HG03571 (cell line): ENCODE data around the gene NAT16.

Experiments
- ATAC-seq: cut with Tn5 transposase; IDR thresholded peaks from one replicate; pipeline ENCODE4 v1.9.1; 2021; ENCODE audit not compliant: unreplicated experiment

Gene NAT16

DNA sequence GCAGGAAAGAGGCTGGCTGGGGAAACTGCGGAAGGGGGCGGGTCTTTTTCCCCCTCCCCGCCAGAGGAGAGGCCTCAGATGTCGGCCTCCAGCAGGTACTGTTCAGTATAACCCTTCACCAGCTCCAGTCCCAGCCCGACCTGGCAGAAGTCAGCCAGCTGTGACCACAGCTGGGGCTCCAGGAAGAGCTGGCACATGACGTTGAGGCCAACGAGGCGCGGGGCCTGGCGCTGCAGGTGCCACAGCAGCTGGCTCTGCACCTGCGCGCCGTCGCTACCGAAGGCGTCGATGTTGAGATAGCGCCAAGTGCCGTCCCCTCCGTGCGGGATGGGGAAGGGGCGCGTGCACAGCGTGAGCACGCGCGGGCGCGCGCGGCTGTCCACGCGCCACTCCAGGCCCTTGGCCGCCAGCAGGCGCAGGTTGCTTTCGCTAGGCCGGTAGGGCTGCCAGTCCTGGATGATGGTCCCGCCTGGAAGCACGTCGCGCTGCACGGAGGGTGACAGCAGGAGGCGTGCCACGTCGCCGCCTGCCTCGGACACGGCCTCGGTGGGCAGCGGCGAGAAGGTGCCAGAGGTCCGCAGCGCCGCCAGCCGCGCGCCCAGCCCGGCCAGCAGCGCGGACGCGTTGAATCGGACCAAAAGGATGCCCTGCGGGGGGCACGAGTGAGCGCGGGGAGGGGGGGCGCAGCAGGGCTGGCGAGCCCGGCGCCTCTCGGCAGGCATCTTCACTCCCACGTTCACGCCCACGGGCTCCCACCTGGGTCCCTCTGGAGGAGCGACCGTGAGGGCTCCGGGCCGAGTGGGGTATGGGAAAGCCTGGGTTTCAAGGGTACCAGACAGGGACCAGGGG lies 7.9 kb downstream of the NAT16 start:
- no peak for ATAC-seq

DNA sequence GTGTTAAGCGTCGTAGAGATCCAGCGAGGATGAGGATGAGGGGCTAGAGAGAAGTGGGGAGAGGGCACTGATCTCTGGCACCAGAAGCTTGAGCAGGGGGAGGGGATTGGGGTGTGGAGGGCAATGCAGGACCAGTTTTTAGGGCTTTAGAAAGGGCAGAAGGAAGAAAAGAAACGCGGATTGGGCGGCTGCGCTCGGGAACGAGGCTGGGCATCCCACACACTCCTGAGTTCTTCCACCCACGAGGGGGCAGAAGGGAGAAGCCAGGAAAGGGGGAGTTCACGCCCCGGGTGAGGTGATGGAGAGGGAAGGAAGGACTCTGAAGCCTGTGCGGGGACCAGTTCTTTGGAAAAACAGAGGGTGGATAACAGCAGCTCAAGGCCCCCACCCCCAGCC lies 8.7 kb downstream of the NAT16 start:
- ATAC-seq, result no peak

- no peak for ATAC-seq
Measured at GRCh38 chr7:101170617-101171441, 9.3 kb downstream of the NAT16 start.

DNA sequence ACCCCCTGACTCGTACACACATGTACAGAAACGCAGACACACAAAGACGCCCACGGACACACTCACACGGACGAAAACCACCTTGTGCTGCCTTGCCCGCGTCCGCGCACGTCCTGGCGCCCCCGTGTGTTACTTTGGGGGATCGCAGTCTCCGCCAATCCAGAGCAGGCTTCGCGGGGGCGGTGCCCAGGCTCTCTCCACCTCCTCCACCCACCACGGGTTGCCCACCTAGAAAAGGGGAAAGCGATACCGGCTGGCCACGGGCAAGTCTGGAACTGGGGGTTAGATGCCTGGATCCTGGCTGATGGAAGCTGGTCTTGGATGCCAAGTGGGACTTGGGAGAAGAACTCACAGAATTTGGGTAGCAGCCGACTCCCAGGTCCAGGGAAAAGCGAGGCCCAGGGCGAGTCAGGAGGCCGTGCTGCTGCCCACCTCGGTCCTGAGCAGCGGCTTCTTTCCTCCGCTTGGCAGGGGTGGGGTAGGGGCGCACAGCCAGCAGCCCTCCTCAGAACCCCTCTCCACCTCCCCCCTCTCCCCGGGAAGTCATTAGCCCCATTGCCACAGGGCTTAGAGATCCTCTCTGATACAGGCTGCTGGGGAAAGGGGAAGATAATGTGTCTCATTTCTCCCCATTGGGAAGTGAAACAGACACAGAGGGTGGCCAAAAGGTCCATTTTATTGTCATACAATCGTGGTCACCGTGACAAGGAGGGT lies 10.1 kb downstream of the NAT16 start:
- no peak for ATAC-seq

- ATAC-seq, result no peak
Measured at GRCh38 chr7:101169110-101169837, 10.8 kb downstream of the NAT16 start.

GRCh38 chr7:101168412-101169049 lies 11.6 kb downstream of the NAT16 start:
- no peak for ATAC-seq

GRCh38 chr7:101167645-101168411 lies 12.3 kb downstream of the NAT16 start:
- ATAC-seq, result no peak

DNA sequence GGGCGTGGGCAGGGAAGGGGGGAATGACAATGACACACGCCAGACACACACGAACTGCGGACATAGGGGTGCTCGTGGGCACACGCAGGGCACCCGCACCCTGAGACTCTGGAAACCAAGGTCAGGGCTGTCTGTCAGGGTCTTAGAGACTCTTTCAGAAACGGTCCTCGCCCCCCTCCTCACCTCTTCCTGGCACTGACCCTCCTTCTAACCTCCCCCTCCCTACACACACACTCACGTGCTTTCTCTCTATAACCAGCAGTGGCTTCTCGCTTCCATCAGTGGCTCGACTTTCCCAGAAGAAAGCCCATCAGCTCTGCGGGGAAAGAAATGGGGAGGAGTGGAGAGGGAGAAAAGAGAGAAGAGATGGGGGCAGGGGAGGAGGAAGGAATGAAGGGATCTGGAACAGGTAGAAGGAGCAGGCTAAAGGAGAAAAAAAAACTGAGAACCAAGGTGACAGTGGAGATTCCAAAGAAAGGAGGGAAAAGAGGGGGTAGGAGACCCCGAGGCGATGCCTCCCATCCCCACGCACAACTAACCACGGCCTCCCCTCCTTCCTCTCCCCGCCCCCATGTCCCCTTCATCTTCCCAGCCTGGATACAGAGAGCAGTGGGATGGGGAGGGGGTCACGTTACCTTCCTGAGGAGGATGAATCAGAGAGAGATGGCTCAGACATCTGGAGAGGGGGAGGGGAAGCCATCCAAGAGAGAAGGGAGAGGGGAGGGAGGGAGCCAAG lies 13.0 kb downstream of the NAT16 start:
- ATAC-seq, result no peak

GRCh38 chr7:101166648-101166908 lies 13.5 kb downstream of the NAT16 start:
- ATAC-seq, result no peak

DNA sequence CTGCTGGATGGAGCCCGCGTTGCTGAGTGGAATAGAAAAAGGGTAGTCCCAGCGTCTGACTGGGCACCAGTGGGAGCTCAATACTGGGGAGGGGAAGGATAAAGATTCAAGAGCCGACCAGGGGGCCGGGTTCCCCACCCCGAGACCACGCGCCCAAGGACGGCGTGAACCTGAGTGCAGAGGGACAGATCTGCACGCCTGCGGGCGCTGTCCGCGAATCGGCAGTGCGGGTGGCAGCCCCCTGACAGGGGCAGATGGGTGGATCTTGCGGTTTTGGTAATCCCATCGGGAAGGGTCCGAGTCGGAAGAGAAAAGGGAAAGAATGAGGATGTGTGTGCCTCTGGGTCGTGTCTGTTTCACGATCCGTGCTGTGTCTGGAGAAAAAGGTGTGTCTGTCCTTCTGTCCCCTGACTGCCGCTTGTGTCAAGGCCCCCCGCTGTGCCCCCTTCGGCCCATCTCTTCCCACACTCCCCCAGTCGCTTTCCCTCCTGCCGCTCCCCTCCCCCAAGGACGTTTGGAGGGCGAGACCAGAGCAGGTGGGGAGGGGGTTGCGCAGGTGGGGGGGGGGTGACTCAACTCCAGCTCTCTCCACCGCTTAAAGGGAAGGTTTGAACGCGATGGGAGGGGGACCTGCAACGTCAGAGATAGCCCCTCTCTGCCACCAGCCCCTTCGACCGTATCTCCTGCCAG lies 14.0 kb downstream of the NAT16 start:
- ATAC-seq, result no peak

DNA sequence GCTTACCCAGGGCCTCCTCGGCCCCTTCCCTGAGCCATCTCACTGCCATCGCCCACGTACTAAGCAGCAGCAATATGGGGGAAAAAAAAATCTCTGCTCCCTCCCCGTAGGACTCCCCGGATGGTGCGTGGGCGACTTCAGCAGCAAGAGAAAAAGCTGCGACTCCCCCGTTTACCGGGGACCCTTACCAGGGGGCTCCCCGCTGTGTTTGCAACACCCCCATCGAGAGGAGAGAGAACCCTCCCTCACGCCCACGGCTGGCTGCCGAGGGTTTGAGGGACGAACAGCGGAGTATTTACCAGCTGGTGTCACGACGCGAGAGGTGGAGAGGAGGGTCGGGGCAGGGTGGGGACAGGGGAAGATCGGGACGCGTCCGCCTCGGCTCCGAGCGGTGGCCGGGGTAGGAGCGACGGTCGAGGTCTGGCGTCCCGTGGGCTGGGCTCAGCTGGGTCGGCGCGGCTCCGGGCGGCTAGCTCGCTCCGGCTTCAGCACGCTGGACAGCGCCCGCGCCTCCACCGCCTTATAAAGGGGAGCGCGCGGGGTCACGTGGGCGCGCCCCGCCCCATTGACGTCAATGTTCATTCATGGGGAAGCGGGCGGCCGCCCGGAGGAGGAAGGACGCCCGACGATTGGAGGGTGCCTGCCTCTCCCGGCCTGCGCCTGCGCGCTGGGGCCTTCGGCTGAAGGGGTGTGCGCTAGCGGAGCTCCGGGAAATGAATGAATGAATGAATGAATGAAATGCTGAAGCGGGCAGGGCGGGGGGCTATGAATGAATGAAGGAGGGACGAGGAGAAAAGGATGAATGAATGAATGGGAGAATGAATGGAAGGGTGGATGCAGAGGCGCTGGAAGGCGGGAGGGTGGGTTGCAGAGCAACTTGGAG lies 14.8 kb downstream of the NAT16 start, which contains the start of gene VGF:
Gene VGF (minus strand): TSS at position 495 of the 883 bp plus-strand sequence. CDS start 726 bp downstream, outside the sequence.
- peak; percentile 62 for ATAC-seq

DNA sequence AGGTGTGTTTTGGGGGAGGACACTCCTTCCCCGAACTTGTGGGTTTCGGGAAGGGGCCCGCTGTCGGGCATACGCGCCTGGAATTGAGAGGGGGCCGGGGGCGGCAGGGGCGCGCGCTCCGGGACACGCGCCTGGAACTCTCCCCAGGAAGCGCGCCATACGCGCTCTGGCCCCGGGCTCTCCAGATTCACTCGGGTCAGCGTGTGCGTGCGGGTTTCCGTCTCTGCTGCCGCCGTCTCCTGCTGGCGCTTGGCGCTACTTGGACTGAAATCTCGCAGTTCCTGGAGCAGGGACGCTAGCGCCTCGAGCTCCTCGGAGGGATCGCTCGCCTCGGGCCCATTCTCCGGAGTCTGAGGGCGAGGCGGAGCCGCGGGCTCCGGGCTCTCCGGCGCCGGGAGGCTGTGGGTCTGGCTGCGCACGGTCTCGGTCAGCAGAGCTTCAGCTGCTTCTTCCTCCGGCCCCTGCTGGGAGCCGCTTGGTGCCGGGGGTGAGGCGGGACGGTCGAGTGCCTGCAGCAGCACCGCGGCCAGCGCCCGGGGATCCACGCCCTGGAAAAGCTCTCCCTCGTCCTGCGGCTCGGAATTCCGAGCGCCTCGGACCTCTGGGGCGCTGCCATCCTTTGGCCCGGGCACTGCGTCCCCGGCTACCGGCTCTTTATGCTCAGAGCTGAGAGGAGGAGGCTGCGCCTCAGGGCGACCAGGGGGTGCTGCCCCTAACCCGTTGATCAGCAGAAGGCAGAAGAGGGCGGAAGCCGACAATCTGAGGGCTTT lies 15.8 kb downstream of the NAT16 start:
- no peak for ATAC-seq

DNA sequence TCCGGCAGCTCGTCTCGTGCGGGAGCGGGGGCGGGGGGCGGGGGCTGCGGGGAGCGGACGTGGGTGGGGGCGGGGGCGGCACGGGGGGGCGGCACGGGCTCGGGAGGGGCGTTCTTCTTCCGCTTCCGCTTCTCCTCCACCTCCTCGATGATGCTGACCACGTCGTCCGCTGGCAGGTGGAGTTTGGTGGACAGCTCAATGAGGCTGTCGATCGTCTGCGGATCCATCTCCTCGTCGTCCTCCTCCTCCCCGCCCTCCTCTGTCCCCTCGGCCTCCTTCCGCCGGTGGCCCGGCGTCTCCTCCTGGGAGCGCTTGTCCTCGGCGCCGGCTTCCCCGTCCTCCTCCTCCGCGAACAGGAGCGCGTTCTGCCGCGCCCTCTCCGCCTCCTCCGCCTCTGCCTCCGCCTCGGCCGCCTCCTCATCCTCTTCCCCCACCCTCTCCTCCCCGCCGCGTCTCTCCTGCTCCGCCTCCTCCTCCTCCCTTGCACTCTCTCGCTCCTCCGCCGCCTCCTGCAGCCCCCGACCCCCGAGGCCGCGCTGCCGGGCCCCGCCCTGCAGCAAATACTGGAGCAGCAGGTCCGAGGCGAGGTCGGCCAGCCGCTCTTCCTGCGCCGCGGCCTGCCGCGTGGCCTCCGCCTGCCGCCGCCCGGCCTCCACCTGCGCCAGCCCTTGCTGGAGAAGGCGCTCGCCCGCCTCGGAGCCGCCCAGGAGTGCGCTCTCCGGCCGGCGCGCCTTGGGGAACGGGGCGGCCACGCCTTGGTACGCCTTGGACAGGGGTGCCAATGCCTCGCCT lies 16.6 kb downstream of the NAT16 start:
- no peak for ATAC-seq

GRCh38 chr7:101162551-101163278 lies 17.4 kb downstream of the NAT16 start:
- ATAC-seq, result no peak
